ENCODE results near the gene SLC38A10.

SLC38A10 gene

GRCh38 chr17:81272616-81273015 is 22.5 kb downstream of the SLC38A10 start:
- Histone ChIP-seq H3K4me1 (ENCODE audit: control insufficient read depth, insufficient read depth, low read length, poor library complexity, severe bottlenecking) (no peaks in the 10 kb centered on the region), H3K9me3 (ENCODE audit: control insufficient read depth, low read length) (no peaks in the 10 kb centered on the region), H3K27ac (ENCODE audit: low read depth, low read length, severe bottlenecking) (no peak overlapping the region), H3K4me3 (ENCODE audit: extremely low read depth, insufficient read depth, low read length, poor library complexity, severe bottlenecking) (no peak overlapping the region), H3K36me3 (ENCODE audit: control insufficient read depth, insufficient read depth, low read length) (peaks cover 70% of the 10 kb centered on the region)
- whole genome bisulfite sequencing, 2 experiments (ENCODE audit: insufficient coverage in 2 of 2) = 93 to 97% methylated on average over 11 to 12 of the region's 12 CpGs

- no peaks in the 10 kb centered on the region for H3K9me3 ChIP-seq (ENCODE audit: control insufficient read depth, low read length)
- H3K4me3 ChIP-seq (ENCODE audit: extremely low read depth, insufficient read depth, low read length, poor library complexity, severe bottlenecking) = no peak overlapping the region
- no peaks in the 10 kb centered on the region for H3K4me1 ChIP-seq (ENCODE audit: control insufficient read depth, insufficient read depth, low read length, poor library complexity, severe bottlenecking)
- no peak overlapping the region for H3K27ac ChIP-seq (ENCODE audit: low read depth, low read length, severe bottlenecking)
- 93 to 94% methylated on average over 8 to 9 of the region's 12 CpGs for WGBS, 2 experiments (ENCODE audit: insufficient coverage in 2 of 2)
- peaks cover 64% of the 10 kb centered on the region for H3K36me3 ChIP-seq (ENCODE audit: control insufficient read depth, insufficient read depth, low read length)
These were observed 23.9 kb downstream of the SLC38A10 start for GRCh38 chr17:81271226-81271625.

GRCh38 chr17:81270279-81270678 is 24.8 kb downstream of the SLC38A10 start:
- Histone ChIP-seq H3K36me3 (ENCODE audit: control insufficient read depth, insufficient read depth, low read length) (peaks cover 64% of the 10 kb centered on the region), H3K4me1 (ENCODE audit: control insufficient read depth, insufficient read depth, low read length, poor library complexity, severe bottlenecking) (no peaks in the 10 kb centered on the region), H3K4me3 (ENCODE audit: extremely low read depth, insufficient read depth, low read length, poor library complexity, severe bottlenecking) (no peak overlapping the region), H3K27ac (ENCODE audit: low read depth, low read length, severe bottlenecking) (no peak overlapping the region), H3K9me3 (ENCODE audit: control insufficient read depth, low read length) (no peaks in the 10 kb centered on the region)
- WGBS, 2 experiments (ENCODE audit: insufficient coverage in 2 of 2) = 94 to 95% methylated on average over 16 to 18 of the region's 18 CpGs

- H3K27ac ChIP-seq (ENCODE audit: low read depth, low read length, severe bottlenecking) = no peak overlapping the region
- peaks cover 50% of the 10 kb centered on the region for H3K36me3 ChIP-seq (ENCODE audit: control insufficient read depth, insufficient read depth, low read length)
- WGBS, 2 experiments (ENCODE audit: insufficient coverage in 2 of 2) = 85 to 97% methylated on average over 5 to 6 of the region's 6 CpGs
- no peaks in the 10 kb centered on the region for H3K4me1 ChIP-seq (ENCODE audit: control insufficient read depth, insufficient read depth, low read length, poor library complexity, severe bottlenecking)
- H3K4me3 ChIP-seq (ENCODE audit: extremely low read depth, insufficient read depth, low read length, poor library complexity, severe bottlenecking) = no peak overlapping the region
- H3K9me3 ChIP-seq (ENCODE audit: control insufficient read depth, low read length) = no peaks in the 10 kb centered on the region
These were observed 27.6 kb downstream of the SLC38A10 start for GRCh38 chr17:81267390-81268067.

GRCh38 chr17:81265576-81265975 is 29.5 kb downstream of the SLC38A10 start:
- Histone ChIP-seq H3K4me3 (ENCODE audit: extremely low read depth, insufficient read depth, low read length, poor library complexity, severe bottlenecking) (no peak overlapping the region), H3K36me3 (ENCODE audit: control insufficient read depth, insufficient read depth, low read length) (peaks cover 57% of the 10 kb centered on the region)
- WGBS, 2 experiments (ENCODE audit: insufficient coverage in 2 of 2) = 92 to 95% methylated on average over 17 to 22 of the region's 22 CpGs

GRCh38 chr17:81264640-81265039 is 30.5 kb downstream of the SLC38A10 start:
- WGBS, 2 experiments (ENCODE audit: insufficient coverage in 2 of 2) = 95 to 97% methylated on average over 8 to 12 of the region's 12 CpGs
- Histone ChIP-seq H3K9me3 (ENCODE audit: control insufficient read depth, low read length) (no peaks in the 10 kb centered on the region), H3K4me3 (ENCODE audit: extremely low read depth, insufficient read depth, low read length, poor library complexity, severe bottlenecking) (no peak overlapping the region), H3K36me3 (ENCODE audit: control insufficient read depth, insufficient read depth, low read length) (peaks cover 52% of the 10 kb centered on the region), H3K4me1 (ENCODE audit: control insufficient read depth, insufficient read depth, low read length, poor library complexity, severe bottlenecking) (no peaks in the 10 kb centered on the region), H3K27ac (ENCODE audit: low read depth, low read length, severe bottlenecking) (no peak overlapping the region)

More at GRCh38 chr17:81265576-81265975, 29.5 kb downstream of the SLC38A10 start:
- Histone ChIP-seq H3K4me1 (ENCODE audit: control insufficient read depth, insufficient read depth, low read length, poor library complexity, severe bottlenecking) (no peaks in the 10 kb centered on the region), H3K9me3 (ENCODE audit: control insufficient read depth, low read length) (no peaks in the 10 kb centered on the region), H3K27ac (ENCODE audit: low read depth, low read length, severe bottlenecking) (no peak overlapping the region)

- 95 to 97% methylated on average over 38 to 40 of the region's 40 CpGs for WGBS, 2 experiments (ENCODE audit: insufficient coverage in 2 of 2)
- H3K4me3 ChIP-seq (ENCODE audit: extremely low read depth, insufficient read depth, low read length, poor library complexity, severe bottlenecking) = no peak overlapping the region
- no peaks in the 10 kb centered on the region for H3K9me3 ChIP-seq (ENCODE audit: control insufficient read depth, low read length)
- peaks cover 44% of the 10 kb centered on the region for H3K36me3 ChIP-seq (ENCODE audit: control insufficient read depth, insufficient read depth, low read length)
- H3K4me1 ChIP-seq (ENCODE audit: control insufficient read depth, insufficient read depth, low read length, poor library complexity, severe bottlenecking) = no peaks in the 10 kb centered on the region
- H3K27ac ChIP-seq (ENCODE audit: low read depth, low read length, severe bottlenecking) = no peak overlapping the region
These were observed 31.5 kb downstream of the SLC38A10 start for GRCh38 chr17:81263371-81264181.

- no peaks in the 10 kb centered on the region for H3K9me3 ChIP-seq (ENCODE audit: control insufficient read depth, low read length)
- H3K4me3 ChIP-seq (ENCODE audit: extremely low read depth, insufficient read depth, low read length, poor library complexity, severe bottlenecking) = no peak overlapping the region
- 94 to 96% methylated on average over 24 to 34 of the region's 36 CpGs for WGBS, 2 experiments (ENCODE audit: insufficient coverage in 2 of 2)
- peaks cover 46% of the 10 kb centered on the region for H3K36me3 ChIP-seq (ENCODE audit: control insufficient read depth, insufficient read depth, low read length)
- H3K4me1 ChIP-seq (ENCODE audit: control insufficient read depth, insufficient read depth, low read length, poor library complexity, severe bottlenecking) = peaks cover 2% of the 10 kb centered on the region
- H3K27ac ChIP-seq (ENCODE audit: low read depth, low read length, severe bottlenecking) = no peak overlapping the region
These were observed 33.3 kb downstream of the SLC38A10 start for GRCh38 chr17:81261582-81262336.

GRCh38 chr17:81261096-81261495 is 34.0 kb downstream of the SLC38A10 start:
- H3K4me1 ChIP-seq (ENCODE audit: control insufficient read depth, insufficient read depth, low read length, poor library complexity, severe bottlenecking) = peaks cover 6% of the 10 kb centered on the region
- no peak overlapping the region for H3K4me3 ChIP-seq (ENCODE audit: extremely low read depth, insufficient read depth, low read length, poor library complexity, severe bottlenecking)
- no peaks in the 10 kb centered on the region for H3K9me3 ChIP-seq (ENCODE audit: control insufficient read depth, low read length)
- 91 to 95% methylated on average over 18 of the region's 18 CpGs for WGBS, 2 experiments (ENCODE audit: insufficient coverage in 2 of 2)
- peaks cover 46% of the 10 kb centered on the region for H3K36me3 ChIP-seq (ENCODE audit: control insufficient read depth, insufficient read depth, low read length)
- no peak overlapping the region for H3K27ac ChIP-seq (ENCODE audit: low read depth, low read length, severe bottlenecking)

GRCh38 chr17:81260641-81261040 is 34.5 kb downstream of the SLC38A10 start:
- Histone ChIP-seq H3K4me1 (ENCODE audit: control insufficient read depth, insufficient read depth, low read length, poor library complexity, severe bottlenecking) (peaks cover 6% of the 10 kb centered on the region), H3K4me3 (ENCODE audit: extremely low read depth, insufficient read depth, low read length, poor library complexity, severe bottlenecking) (no peak overlapping the region), H3K36me3 (ENCODE audit: control insufficient read depth, insufficient read depth, low read length) (peaks cover 42% of the 10 kb centered on the region), H3K9me3 (ENCODE audit: control insufficient read depth, low read length) (no peaks in the 10 kb centered on the region), H3K27ac (ENCODE audit: low read depth, low read length, severe bottlenecking) (no peak overlapping the region)
- 97 to 98% methylated on average over 18 to 19 of the region's 19 CpGs for WGBS, 2 experiments (ENCODE audit: insufficient coverage in 2 of 2)

All from mesodermal cell (in vitro differentiated cells).